ENCODE measurements around the gene USP7. TPM values are rescaled to one million over a fixed set of nuclear protein-coding genes. Genes with fewer than 3 reads are reported as not detected.

Gene USP7
- total RNA-seq, 4 donors from 2014 or later, result 67.9 to 84.7 (median 73.3) TPM

DNA sequence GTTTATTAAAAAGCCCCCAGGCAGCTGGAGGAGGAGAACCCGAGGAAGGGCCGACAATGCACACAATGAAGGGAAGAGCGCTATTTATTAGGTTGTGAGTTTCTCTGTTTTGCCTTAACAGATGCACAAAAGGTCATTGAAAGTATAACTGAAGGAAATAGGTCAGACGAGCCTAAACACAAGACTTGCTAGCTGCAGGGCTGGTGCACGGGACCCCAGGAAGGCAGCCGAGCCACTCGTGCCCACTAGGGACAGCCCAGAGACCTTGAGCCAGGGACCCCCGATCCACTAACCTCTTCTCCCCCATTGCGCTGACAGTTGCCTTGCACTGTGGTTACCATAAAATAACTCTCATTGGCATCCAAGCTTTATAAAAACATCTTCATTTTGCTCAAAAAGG, 70.3 kb downstream of the USP7 start:
- 72% methylated on average over 9 of the region's 9 CpGs for WGBS
- TF ChIP-seq POLR2AphosphoS5 (IDR thresholded peaks at IDR 0.05) (no peak), POLR2A (IDR thresholded peaks at IDR 0.05; ENCODE audit: low read depth) (no peak), EP300 (IDR thresholded peaks at IDR 0.05) (no peak)
- TF ChIP-seq, protein P1, sequence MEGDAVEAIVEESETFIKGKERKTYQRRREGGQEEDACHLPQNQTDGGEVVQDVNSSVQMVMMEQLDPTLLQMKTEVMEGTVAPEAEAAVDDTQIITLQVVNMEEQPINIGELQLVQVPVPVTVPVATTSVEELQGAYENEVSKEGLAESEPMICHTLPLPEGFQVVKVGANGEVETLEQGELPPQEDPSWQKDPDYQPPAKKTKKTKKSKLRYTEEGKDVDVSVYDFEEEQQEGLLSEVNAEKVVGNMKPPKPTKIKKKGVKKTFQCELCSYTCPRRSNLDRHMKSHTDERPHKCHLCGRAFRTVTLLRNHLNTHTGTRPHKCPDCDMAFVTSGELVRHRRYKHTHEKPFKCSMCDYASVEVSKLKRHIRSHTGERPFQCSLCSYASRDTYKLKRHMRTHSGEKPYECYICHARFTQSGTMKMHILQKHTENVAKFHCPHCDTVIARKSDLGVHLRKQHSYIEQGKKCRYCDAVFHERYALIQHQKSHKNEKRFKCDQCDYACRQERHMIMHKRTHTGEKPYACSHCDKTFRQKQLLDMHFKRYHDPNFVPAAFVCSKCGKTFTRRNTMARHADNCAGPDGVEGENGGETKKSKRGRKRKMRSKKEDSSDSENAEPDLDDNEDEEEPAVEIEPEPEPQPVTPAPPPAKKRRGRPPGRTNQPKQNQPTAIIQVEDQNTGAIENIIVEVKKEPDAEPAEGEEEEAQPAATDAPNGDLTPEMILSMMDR (IDR thresholded peaks at IDR 0.05), result no peak
- Histone ChIP-seq H3K36me3 (peaks cover 63 to 89% (median 86%) of the 10 kb centered on the region in 4 donors), H3K4me3 (no peak overlapping the region), H3K9me3 (no peaks in the 10 kb centered on the region), H3K27ac (replicated peaks in 1 of 4) (no peak overlapping the region), H3K27me3 (no peaks in the 10 kb centered on the region), H3K4me1 (peaks cover 0 to 9% (median 0%) of the 10 kb centered on the region in 4 donors)
- intact Hi-C loops (cut with DNase I), result loop anchor here (5.0 kb wide), 1 partner anchor 69 kb away; the partner anchor contains the start of gene USP7
- DNase-seq (ENCODE audit: extremely low spot score), result no peak

DNA sequence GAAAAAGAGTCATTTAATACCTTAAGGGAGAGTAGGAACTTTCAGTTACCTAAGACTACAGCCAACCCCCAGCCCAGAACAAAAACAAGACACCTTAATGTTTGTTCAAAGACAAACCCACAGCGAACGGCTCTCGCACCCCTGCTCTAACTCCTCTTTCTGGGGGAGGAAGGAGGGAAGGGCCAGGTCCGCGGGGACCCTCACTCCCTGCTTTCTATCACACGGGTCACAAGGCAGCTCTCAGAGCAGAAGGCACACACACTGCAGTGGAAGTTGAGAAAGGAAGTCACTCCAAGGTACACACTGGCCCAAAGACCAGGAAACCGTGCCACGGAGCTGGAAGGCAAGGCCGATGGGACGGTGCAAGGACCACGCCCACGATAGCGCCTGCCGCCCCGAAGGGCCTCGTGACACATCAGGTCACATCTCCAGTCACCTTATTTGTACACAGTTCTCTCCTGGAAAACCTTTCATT, 71.6 kb downstream of the USP7 start:
- WGBS, result 72% methylated on average over 16 of the region's 16 CpGs

DNA sequence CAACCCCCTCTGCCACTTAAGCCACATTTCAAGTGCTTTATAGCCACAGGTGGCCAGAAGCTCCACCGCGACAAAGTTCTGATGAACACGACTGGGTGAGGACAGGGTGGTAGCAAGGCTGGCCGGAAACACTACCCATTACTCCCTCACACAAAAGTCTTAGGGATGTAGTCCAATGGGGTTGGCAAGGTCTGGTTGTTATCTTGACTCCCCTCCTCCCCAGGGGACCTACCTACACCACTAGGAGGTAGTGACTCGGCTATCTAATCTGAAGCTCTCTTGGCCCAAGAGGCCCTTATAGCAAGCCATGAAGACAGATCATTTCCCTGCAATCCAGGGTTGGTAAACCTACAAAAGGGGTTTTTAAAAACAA, 73.2 kb downstream of the USP7 start:
- H3K4me1 ChIP-seq, result peaks cover 13 to 28% (median 20%) of the 10 kb centered on the region in 4 donors
- intact Hi-C loops (cut with DNase I), result loop anchor here (5.0 kb wide), 1 partner anchor 72 kb away; the partner anchor contains the start of gene USP7
- H3K4me3 ChIP-seq, result no peak overlapping the region
- peaks cover 38 to 60% (median 57%) of the 10 kb centered on the region in 4 donors for H3K36me3 ChIP-seq
- 77% methylated on average over 5 of the region's 5 CpGs for WGBS
- TF ChIP-seq, protein P1 (IDR thresholded peaks at IDR 0.05), result no peak
- TF ChIP-seq EP300 (IDR thresholded peaks at IDR 0.05) (no peak), POLR2AphosphoS5 (IDR thresholded peaks at IDR 0.05) (no peak), POLR2A (IDR thresholded peaks at IDR 0.05; ENCODE audit: low read depth) (no peak)
- DNase-seq (ENCODE audit: extremely low spot score), result no peak
- H3K9me3 ChIP-seq, result no peaks in the 10 kb centered on the region
- no peak overlapping the region for H3K27ac ChIP-seq (replicated peaks in 1 of 4)
- H3K27me3 ChIP-seq, result no peaks in the 10 kb centered on the region

More for the DNA sequence above, 71.6 kb downstream of the USP7 start:
- Histone ChIP-seq H3K4me3 (no peak overlapping the region), H3K27ac (replicated peaks in 1 of 4) (peak overlapping the region in 1 of 4 donors; percentile 34), H3K9me3 (no peaks in the 10 kb centered on the region), H3K4me1 (peaks cover 4 to 17% (median 9%) of the 10 kb centered on the region in 4 donors), H3K27me3 (no peaks in the 10 kb centered on the region), H3K36me3 (peaks cover 54 to 76% (median 73%) of the 10 kb centered on the region in 4 donors)
- TF ChIP-seq POLR2AphosphoS5 (IDR thresholded peaks at IDR 0.05), result no peak
- TF ChIP-seq, protein P1 (IDR thresholded peaks at IDR 0.05), result no peak
- intact Hi-C loops (cut with DNase I), result loop anchor here (5.0 kb wide), 1 partner anchor 70 kb away; the partner anchor contains the start of gene USP7
- DNase-seq (ENCODE audit: extremely low spot score), result no peak

DNA sequence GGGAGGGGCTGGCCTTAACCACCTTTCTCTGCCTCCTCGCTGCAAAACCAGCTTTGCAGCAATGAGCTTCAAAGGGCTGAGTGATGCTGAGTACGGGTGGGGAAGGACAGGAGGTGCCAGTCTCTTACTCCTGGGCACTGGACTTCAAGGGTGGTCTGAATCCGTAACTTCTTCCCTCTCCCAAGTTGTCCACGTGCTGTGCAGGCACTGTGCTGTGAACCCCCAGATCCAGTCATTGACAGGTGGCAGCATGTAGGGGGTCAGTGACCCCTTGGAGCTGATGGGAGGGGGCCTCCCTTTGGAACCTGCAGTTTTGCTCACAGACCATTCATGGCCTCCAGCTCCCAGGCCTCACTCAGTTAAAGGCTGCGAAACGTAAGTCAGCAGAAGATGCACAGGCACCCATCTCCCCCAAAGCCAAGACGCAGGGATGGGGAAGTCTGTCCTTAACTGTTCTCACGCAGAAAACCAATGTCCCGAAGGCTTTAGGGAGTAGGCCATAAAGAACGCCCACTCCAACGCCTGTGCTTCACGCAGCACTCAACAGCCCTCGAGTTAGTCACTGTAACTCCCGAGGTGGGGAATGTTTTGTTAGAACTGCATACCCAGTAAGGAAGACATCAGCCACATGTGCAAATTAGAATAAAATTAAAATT, 73.7 kb downstream of the USP7 start:
- Histone ChIP-seq H3K4me3 (no peak overlapping the region), H3K27ac (replicated peaks in 1 of 4) (no peak overlapping the region), H3K36me3 (peaks cover 33 to 55% (median 52%) of the 10 kb centered on the region in 4 donors), H3K27me3 (peaks cover 0 to 3% (median 0%) of the 10 kb centered on the region in 4 donors), H3K9me3 (no peaks in the 10 kb centered on the region), H3K4me1 (peaks cover 16 to 29% (median 24%) of the 10 kb centered on the region in 4 donors)
- DNase-seq (ENCODE audit: extremely low spot score), result no peak
- intact Hi-C loops (cut with DNase I), result loop anchor here (5.0 kb wide), 1 partner anchor 72 kb away; the partner anchor contains the start of gene USP7
- WGBS, result 75% methylated on average over 11 of the region's 14 CpGs
- TF ChIP-seq POLR2A (IDR thresholded peaks at IDR 0.05; ENCODE audit: low read depth), result no peak
- TF ChIP-seq POLR2AphosphoS5 (IDR thresholded peaks at IDR 0.05), result no peak
- no peak for TF ChIP-seq EP300 (IDR thresholded peaks at IDR 0.05)
- TF ChIP-seq, protein P1 (IDR thresholded peaks at IDR 0.05), result no peak

All from esophagus muscularis mucosa (tissue), 4 donors.